Right lobe of liver (tissue), 4 donors: ENCODE data around the gene TTC23.

ENCODE experiments used
- POLR2A ChIP-seq: fragments of 450-650 bp; IDR thresholded peaks from one replicate; pipeline ENCODE4 v1.6.1; 2017; ENCODE audit warnings: antibody characterized with exemption, mild to moderate bottlenecking
- TF ChIP-seq, protein P1 (sequence below), 4 donors: fragments of 200-600 bp in 3 of 4; fragments of 450-650 bp in 1 of 4; IDR thresholded peaks; one replicate each; pipeline versions ENCODE4 v1.5.1 to v1.8.0; 2016 to 2022; ENCODE audit warnings: antibody characterized with exemption in 4 of 4, mild to moderate bottlenecking in 2 of 4
- donor health status: DM: no; HTN: no; CAD: no.
- donor health status: DM: no; HTN: no; CAD: no.
- donor health status: DM: no; HTN: yes; CAD: no.

DNA sequence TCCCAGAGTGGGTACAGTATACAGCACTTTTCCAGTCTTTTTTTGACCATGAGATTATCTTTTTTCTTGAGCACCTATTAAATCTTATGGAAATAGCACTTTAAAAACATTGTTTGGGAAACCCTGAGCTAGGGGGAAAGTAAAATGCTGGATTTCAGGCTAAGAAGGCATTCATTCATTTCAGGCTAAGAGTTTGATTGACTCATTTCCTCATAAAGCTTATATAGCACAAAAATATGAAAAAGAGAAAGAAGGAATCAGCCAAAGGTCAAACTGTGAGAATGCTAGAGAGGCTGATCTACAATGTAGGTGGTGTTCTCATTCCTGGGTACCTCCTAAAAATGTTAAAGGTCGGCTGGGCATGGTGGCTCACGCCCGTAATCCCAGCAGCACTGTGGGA is 10.5 kb downstream of the TTC23 start:
- TF ChIP-seq POLR2A = no peak
- TF ChIP-seq, protein P1, sequence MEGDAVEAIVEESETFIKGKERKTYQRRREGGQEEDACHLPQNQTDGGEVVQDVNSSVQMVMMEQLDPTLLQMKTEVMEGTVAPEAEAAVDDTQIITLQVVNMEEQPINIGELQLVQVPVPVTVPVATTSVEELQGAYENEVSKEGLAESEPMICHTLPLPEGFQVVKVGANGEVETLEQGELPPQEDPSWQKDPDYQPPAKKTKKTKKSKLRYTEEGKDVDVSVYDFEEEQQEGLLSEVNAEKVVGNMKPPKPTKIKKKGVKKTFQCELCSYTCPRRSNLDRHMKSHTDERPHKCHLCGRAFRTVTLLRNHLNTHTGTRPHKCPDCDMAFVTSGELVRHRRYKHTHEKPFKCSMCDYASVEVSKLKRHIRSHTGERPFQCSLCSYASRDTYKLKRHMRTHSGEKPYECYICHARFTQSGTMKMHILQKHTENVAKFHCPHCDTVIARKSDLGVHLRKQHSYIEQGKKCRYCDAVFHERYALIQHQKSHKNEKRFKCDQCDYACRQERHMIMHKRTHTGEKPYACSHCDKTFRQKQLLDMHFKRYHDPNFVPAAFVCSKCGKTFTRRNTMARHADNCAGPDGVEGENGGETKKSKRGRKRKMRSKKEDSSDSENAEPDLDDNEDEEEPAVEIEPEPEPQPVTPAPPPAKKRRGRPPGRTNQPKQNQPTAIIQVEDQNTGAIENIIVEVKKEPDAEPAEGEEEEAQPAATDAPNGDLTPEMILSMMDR (IDR thresholded peaks at IDR 0.05) = no peak
